H9 (cell line): Measurements from ENCODE around the gene CLOCK. TPM values are rescaled to one million over a fixed set of nuclear protein-coding genes. Genes with fewer than 3 reads are reported as not detected.
A peak's percentile ranks its signal among the peaks of the same experiment; 100 is the strongest.
"Not testable (repeated sequence)": the region's sequence is repeated elsewhere in the genome, so short reads cannot be mapped to it uniquely, and the experiment has no call there.

ENCODE experiments used
- DNase-seq: peaks from one replicate; pipeline ENCODE4 v3.0.0-alpha.2; 2017
- H2AFZ ChIP-seq: one replicate; pipeline ENCODE4 v1.6.1; 2013; ENCODE audit warnings: mild to moderate bottlenecking, low read length, control low read depth, moderate library complexity
- H2AK5ac ChIP-seq: 2 replicates; pipeline ENCODE4 v1.6.1; 2013; ENCODE audit warnings: low read length, control low read depth, mixed read lengths; ENCODE audit not compliant: insufficient read length
- H2BK120ac ChIP-seq: one replicate; pipeline ENCODE4 v1.6.1; 2013; ENCODE audit warnings: low read depth, mild to moderate bottlenecking, low read length, control low read depth, inconsistent platforms; ENCODE audit not compliant: poor library complexity, severe bottlenecking
- H2BK12ac ChIP-seq: 2 replicates; pipeline ENCODE4 v1.6.1; 2013; ENCODE audit warnings: low read length, control low read depth, mixed read lengths, low read depth; ENCODE audit not compliant: insufficient read length
- H2BK15ac ChIP-seq: 2 replicates; pipeline ENCODE4 v1.6.1; 2013; ENCODE audit warnings: low read depth, low read length, control low read depth
- H2BK20ac ChIP-seq: one replicate; pipeline ENCODE4 v1.6.1; 2013; ENCODE audit warnings: low read depth, mild to moderate bottlenecking, low read length, control low read depth, inconsistent platforms; ENCODE audit not compliant: poor library complexity, severe bottlenecking
- H2BK5ac ChIP-seq: 2 replicates; pipeline ENCODE4 v1.6.1; 2013; ENCODE audit warnings: low read length, control low read depth, mixed read lengths; ENCODE audit not compliant: insufficient read length
- H3K14ac ChIP-seq: 2 replicates; pipeline ENCODE4 v1.6.1; 2013; ENCODE audit warnings: low read length, control low read depth; ENCODE audit not compliant: insufficient read depth
- H3K18ac ChIP-seq: 2 replicates; pipeline ENCODE4 v1.6.1; 2013; ENCODE audit warnings: low read depth, mild to moderate bottlenecking, mixed read lengths, low read length, control low read depth; ENCODE audit not compliant: insufficient read length
- H3K23ac ChIP-seq: 2 replicates; pipeline ENCODE4 v1.6.1; 2013; ENCODE audit warnings: low read length, control low read depth, mixed read lengths, low read depth; ENCODE audit not compliant: insufficient read length
- H3K23me2 ChIP-seq: 2 replicates; pipeline ENCODE4 v1.6.1; 2013; ENCODE audit warnings: low read depth, mild to moderate bottlenecking, mixed read lengths, low read length, control low read depth; ENCODE audit not compliant: insufficient read length, poor library complexity, severe bottlenecking
- H3K27ac ChIP-seq: 2 replicates; pipeline ENCODE4 v1.5.1; 2013; ENCODE audit warnings: low read length, control low read depth, mixed read lengths, low read depth; ENCODE audit not compliant: insufficient read length
- H3K27me3 ChIP-seq: 2 replicates; pipeline ENCODE4 v1.6.1; 2013; ENCODE audit warnings: low read length, control low read depth, inconsistent platforms; ENCODE audit not compliant: insufficient read depth
- H3K4ac ChIP-seq: 2 replicates; pipeline ENCODE4 v1.6.1; 2013; ENCODE audit warnings: low read depth, mild to moderate bottlenecking, control low read depth, inconsistent platforms, low read length, moderate library complexity
- H3K4me1 ChIP-seq: 2 replicates; pipeline ENCODE4 v1.6.1; 2013; ENCODE audit warnings: low read length, control low read depth, inconsistent platforms; ENCODE audit not compliant: insufficient read depth
- H3K4me2 ChIP-seq: 2 replicates; pipeline ENCODE4 v1.6.1; 2013; ENCODE audit warnings: low read length, control low read depth, mixed read lengths; ENCODE audit not compliant: insufficient read length, insufficient read depth
- H3K56ac ChIP-seq: 2 replicates; pipeline ENCODE4 v1.6.1; 2013; ENCODE audit warnings: low read depth, mild to moderate bottlenecking, mixed read lengths, low read length, control low read depth; ENCODE audit not compliant: insufficient read length
- H3K79me1 ChIP-seq: 2 replicates; pipeline ENCODE4 v1.6.1; 2013; ENCODE audit warnings: low read depth, mild to moderate bottlenecking, moderate library complexity, low read length, control low read depth, inconsistent platforms; ENCODE audit not compliant: insufficient read depth, poor library complexity, severe bottlenecking
- H3K79me2 ChIP-seq: 2 replicates; pipeline ENCODE4 v1.6.1; 2013; ENCODE audit warnings: low read length, control low read depth, inconsistent platforms; ENCODE audit not compliant: insufficient read depth
- H3K9ac ChIP-seq: 2 replicates; pipeline ENCODE4 v1.6.1; 2013; ENCODE audit warnings: low read length, control low read depth, mixed read lengths; ENCODE audit not compliant: insufficient read length; ENCODE audit errors: extremely low read depth
- H3K9me3 ChIP-seq: one replicate; pipeline ENCODE4 v1.6.1; 2013; ENCODE audit warnings: low read depth, low read length, inconsistent platforms; ENCODE audit not compliant: control insufficient read depth
- H3T11ph ChIP-seq: one replicate; pipeline ENCODE4 v1.6.1; 2013; ENCODE audit warnings: mild to moderate bottlenecking, low read length, control low read depth, inconsistent platforms
- H4K20me1 ChIP-seq: one replicate; pipeline ENCODE4 v1.6.1; 2013; ENCODE audit not compliant: control insufficient read depth, insufficient read length, insufficient read depth
- H4K5ac ChIP-seq: 2 replicates; pipeline ENCODE4 v1.6.1; 2013; ENCODE audit warnings: low read depth, mild to moderate bottlenecking, mixed read lengths, low read length, control low read depth; ENCODE audit not compliant: insufficient read length
- H4K8ac ChIP-seq: replicated peaks from 2 replicates; pipeline ENCODE4 v1.6.1; 2013; ENCODE audit warnings: low read length, control low read depth, mixed read lengths, low read depth; ENCODE audit not compliant: insufficient read length
- H4K91ac ChIP-seq: 2 replicates; pipeline ENCODE4 v1.6.1; 2013; ENCODE audit warnings: low read depth, mild to moderate bottlenecking, moderate library complexity, mixed read lengths, low read length, control low read depth; ENCODE audit not compliant: insufficient read length
- H3K27ac Mint-ChIP-seq, 3 experiments: 2 replicates in 2 of 3; 3 replicates in 1 of 3; pipeline ENCODE4 v1.8.0; 2020 to 2021; ENCODE audit warnings: mixed read lengths in 3 of 3, mild to moderate bottlenecking in 1 of 3, moderate library complexity in 1 of 3
- H3K27me3 Mint-ChIP-seq: 2 replicates; pipeline ENCODE4 v1.8.0; 2021; ENCODE audit warnings: low read depth, mild to moderate bottlenecking, moderate library complexity, mixed read lengths
- H3K36me3 Mint-ChIP-seq, 3 experiments: 2 replicates in 2 of 3; 3 replicates in 1 of 3; pipeline ENCODE4 v1.8.0; 2020 to 2021; ENCODE audit warnings: low read depth in 3 of 3, mixed read lengths in 3 of 3; ENCODE audit not compliant: insufficient read depth in 1 of 3
- H3K4me1 Mint-ChIP-seq, 2 experiments: 2 replicates each; pipeline ENCODE4 v1.8.0; 2020; ENCODE audit warnings: mixed read lengths in 2 of 2
- H3K4me3 Mint-ChIP-seq, 2 experiments: 2 replicates in 1 of 2; 3 replicates in 1 of 2; pipeline ENCODE4 v1.8.0; 2020 to 2021; ENCODE audit warnings: mild to moderate bottlenecking in 2 of 2, mixed read lengths in 2 of 2, moderate library complexity in 1 of 2
- H3K9me3 Mint-ChIP-seq, 2 experiments: 2 replicates in 1 of 2; 3 replicates in 1 of 2; pipeline ENCODE4 v1.8.0; 2020; ENCODE audit warnings: mild to moderate bottlenecking in 2 of 2, mixed read lengths in 2 of 2, moderate library complexity in 1 of 2
- CTCF ChIP-seq: fragments of 200-600 bp; sonication (generic); conservative IDR thresholded peaks from 3 replicates; pipeline ENCODE4 v1.8.0; 2021; ENCODE audit warnings: antibody characterized with exemption, mild to moderate bottlenecking
- WGBS: extraction: QIAGEN DNeasy Blood & Tissue Kit; methylation state at CpG from one replicate; pipeline ENCODE4 v1.1.7; 2013; ENCODE audit warnings: missing lambda C conversion rate, low lambda C conversion rate, mixed read lengths; ENCODE audit not compliant: insufficient read length; ENCODE audit errors: extremely low coverage; 5-methylcytosine and 5-hydroxymethylcytosine counted together
- total RNA-seq: library from RNA; stranded (reverse); gene quantifications from 2 replicates; pipeline ENCODE4 v1.2.1, GENCODE V29; 2021

Gene CLOCK
- total RNA-seq, 1 experiment from 2014 or later, result 16.2 TPM

- Histone ChIP-seq H4K8ac (no peak overlapping the region), H2BK15ac (no peak overlapping the region), H2BK5ac (no peak overlapping the region), H4K5ac (no peak overlapping the region), H3K14ac (no peak overlapping the region), H2BK120ac (no peak overlapping the region), H3K18ac (no peak overlapping the region), H3K27me3 (no peaks in the 10 kb centered on the region), H4K20me1 (no peaks in the 10 kb centered on the region), H3K23ac (no peak overlapping the region), H3T11ph (no peak overlapping the region), H2AFZ (peak overlapping the region; percentile 84), H2BK20ac (no peak overlapping the region), H3K4ac (no peak overlapping the region), H3K79me1 (no peaks in the 10 kb centered on the region), H2BK12ac (no peak overlapping the region), H3K4me1 (peaks cover 2% of the 10 kb centered on the region; the same call in 1 of the 2 replicates), H4K91ac (no peak overlapping the region), H3K56ac (no peak overlapping the region), H3K23me2 (no peaks in the 10 kb centered on the region), H2AK5ac (no peak overlapping the region), H3K27ac (no peak overlapping the region), H3K4me2 (no peak overlapping the region), H3K9ac (no peak overlapping the region), H3K9me3 (no peaks in the 10 kb centered on the region), H3K79me2 (no peaks in the 10 kb centered on the region)
- no CpG with 5 or more reads among the region's 10 CpGs for WGBS
- H3K9me3 Mint-ChIP-seq, result peaks cover 0 to 3% of the 10 kb centered on the region in 2 experiments; a peak in 1 of 5 replicates
- H3K4me3 Mint-ChIP-seq, result no peak overlapping the region
- no peak for TF ChIP-seq CTCF
- H3K36me3 Mint-ChIP-seq, result peaks cover 0 to 4% (median 0%) of the 10 kb centered on the region in 3 experiments; a peak in 3 of 7 replicates
- H3K27ac Mint-ChIP-seq, result peak overlapping the region in 1 of 3 experiments; percentile 69; a peak in 2 of 7 replicates
- no peaks in the 10 kb centered on the region for H3K27me3 Mint-ChIP-seq
- DNase-seq, result peak; percentile 62
- peaks cover 11 to 24% of the 10 kb centered on the region in 2 experiments for H3K4me1 Mint-ChIP-seq
Measured at GRCh38 chr4:55553441-55554201, 6.9 kb upstream of the CLOCK start.

GRCh38 chr4:55551964-55552363 lies 5.3 kb upstream of the CLOCK start:
- H3K4me2 ChIP-seq, H4K20me1 ChIP-seq, H4K5ac ChIP-seq, H2BK120ac ChIP-seq, H4K91ac ChIP-seq, H3K14ac ChIP-seq, H3K23ac ChIP-seq, H3K56ac ChIP-seq, H2BK20ac ChIP-seq, H3K9me3 ChIP-seq, H2BK12ac ChIP-seq, H2AFZ ChIP-seq, H3K4me3 Mint-ChIP-seq, H3K79me2 ChIP-seq, H3T11ph ChIP-seq, H3K4me1 ChIP-seq, H3K27me3 ChIP-seq, H3K27me3 Mint-ChIP-seq, H3K9ac ChIP-seq, H3K4ac ChIP-seq, H4K8ac ChIP-seq, H2AK5ac ChIP-seq, H3K9me3 Mint-ChIP-seq, H3K18ac ChIP-seq, H3K27ac Mint-ChIP-seq, H3K27ac ChIP-seq, H3K23me2 ChIP-seq, H3K79me1 ChIP-seq, H2BK15ac ChIP-seq, H3K36me3 Mint-ChIP-seq, H2BK5ac ChIP-seq, DNase-seq: not testable (repeated sequence)
- no CpG with 5 or more reads among the region's 6 CpGs for WGBS
- H3K4me1 Mint-ChIP-seq, result peaks cover 24 to 37% of the 10 kb centered on the region in 2 experiments
